HEK293 (cell line): ENCODE data around the gene ARHGAP24.
A peak's percentile ranks its signal among the peaks of the same experiment; 100 is the strongest.

ENCODE experiments used
- CTCF ChIA-PET: fragments of 350-600 bp; formaldehyde crosslinking; extraction: SDS; loops from one replicate; lab custom pipeline; 2021; ENCODE audit warnings: antibody characterized with exemption; lab: Yijun Ruan, JAX
- POLR2A ChIA-PET: fragments of 300-600 bp; formaldehyde crosslinking; extraction: SDS; loops from one replicate; lab custom pipeline; 2020; ENCODE audit warnings: antibody characterized with exemption, inconsistent platforms; lab: Yijun Ruan, JAX
- H3K27ac ChIP-seq: fragments of 200-500 bp; sonication (Bioruptor generic); 2 replicates; pipeline ENCODE4 v1.5.1; 2014; ENCODE audit warnings: low read depth, low read length, control low read depth, inconsistent platforms; ENCODE audit errors: extremely low read depth
- H3K36me3 ChIP-seq, 2 experiments: fragments of 200-500 bp in 1 of 2; sonication (Bioruptor generic) in 1 of 2; 1 replicate in 1 of 2; 2 replicates in 1 of 2; pipeline ENCODE4 v1.5.1; 2014 to 2017; ENCODE audit warnings: inconsistent platforms in 2 of 2, low read length in 2 of 2; ENCODE audit not compliant: control insufficient read depth in 2 of 2, insufficient read depth in 1 of 2
- H3K4me1 ChIP-seq: fragments of 200-500 bp; sonication (Bioruptor generic); 2 replicates; pipeline ENCODE4 v1.5.1; 2014; ENCODE audit warnings: mild to moderate bottlenecking, low read length, inconsistent platforms; ENCODE audit not compliant: control insufficient read depth, insufficient read depth
- H3K4me3 ChIP-seq: 2 replicates; pipeline ENCODE4 v1.5.1; 2011; ENCODE audit warnings: low read depth, mild to moderate bottlenecking, control low read depth, low read length, moderate library complexity
- H3K9me3 ChIP-seq: fragments of 200-500 bp; sonication (Bioruptor generic); 2 replicates; pipeline ENCODE4 v1.5.1; 2014; ENCODE audit warnings: low read depth, low read length, inconsistent platforms; ENCODE audit not compliant: control insufficient read depth, insufficient read depth
- IKZF3 ChIP-seq: fragments of 450-650 bp; IDR thresholded peaks from 2 replicates; pipeline ENCODE4 v1.5.0; 2018; ENCODE audit warnings: missing biosample characterization, mild to moderate bottlenecking, missing genetic modification characterization, moderate library complexity
- PBX3 ChIP-seq: sonication (generic); formaldehyde crosslinking; IDR thresholded peaks from 2 replicates; pipeline ENCODE4 v1.8.1; 2022; ENCODE audit warnings: mild to moderate bottlenecking, moderate library complexity, missing genetic modification reagents
- SCRT1 ChIP-seq: fragments of 450-650 bp; formaldehyde crosslinking; IDR thresholded peaks from 2 replicates; pipeline ENCODE4 v1.5.1; 2016; ENCODE audit warnings: missing biosample characterization, missing genetic modification characterization, borderline replicate concordance
- SCRT2 ChIP-seq: fragments of 450-650 bp; formaldehyde crosslinking; IDR thresholded peaks from 2 replicates; pipeline ENCODE4 v1.5.1; 2016; ENCODE audit warnings: missing biosample characterization, missing genetic modification characterization
- ZBTB11 ChIP-seq: fragments of 450-650 bp; formaldehyde crosslinking; conservative IDR thresholded peaks from 2 replicates; pipeline ENCODE4 v1.5.1; 2016; ENCODE audit warnings: low read depth, missing biosample characterization, missing genetic modification characterization
- ZBTB44 ChIP-seq: fragments of 450-650 bp; IDR thresholded peaks from 2 replicates; pipeline ENCODE4 v1.5.1; 2018; ENCODE audit warnings: missing biosample characterization, mild to moderate bottlenecking, missing genetic modification characterization
- ZFP3 ChIP-seq: fragments of 450-650 bp; formaldehyde crosslinking; IDR thresholded peaks from 2 replicates; pipeline ENCODE4 v1.5.1; 2016; ENCODE audit warnings: low read depth, missing biosample characterization, missing genetic modification characterization
- ZNF121 ChIP-seq: fragments of 450-650 bp; formaldehyde crosslinking; IDR thresholded peaks from 2 replicates; pipeline ENCODE4 v1.5.1; 2016; ENCODE audit warnings: missing biosample characterization, missing genetic modification characterization
- ZNF132 ChIP-seq: fragments of 450-650 bp; formaldehyde crosslinking; IDR thresholded peaks from 2 replicates; pipeline ENCODE4 v1.5.1; 2017; ENCODE audit warnings: missing biosample characterization, missing genetic modification characterization, borderline replicate concordance
- ZNF157 ChIP-seq: fragments of 450-650 bp; formaldehyde crosslinking; IDR thresholded peaks from 2 replicates; pipeline ENCODE4 v1.5.1; 2016; ENCODE audit warnings: missing biosample characterization, missing genetic modification characterization
- ZNF16 ChIP-seq: fragments of 450-650 bp; formaldehyde crosslinking; IDR thresholded peaks from 2 replicates; pipeline ENCODE4 v1.5.1; 2016; ENCODE audit warnings: low read depth, missing biosample characterization, missing genetic modification characterization
- ZNF214 ChIP-seq: fragments of 450-650 bp; formaldehyde crosslinking; IDR thresholded peaks from 2 replicates; pipeline ENCODE4 v1.5.1; 2017; ENCODE audit warnings: missing biosample characterization, mild to moderate bottlenecking, missing genetic modification characterization, borderline replicate concordance
- ZNF292 ChIP-seq: fragments of 450-650 bp; formaldehyde crosslinking; IDR thresholded peaks from 2 replicates; pipeline ENCODE4 v1.5.1; 2016; ENCODE audit warnings: low read depth, missing biosample characterization, missing genetic modification characterization, borderline replicate concordance
- ZNF341 ChIP-seq: fragments of 450-650 bp; formaldehyde crosslinking; IDR thresholded peaks from 2 replicates; pipeline ENCODE4; 2016; ENCODE audit warnings: low read depth, missing biosample characterization, missing genetic modification characterization
- ZNF394 ChIP-seq: fragments of 450-650 bp; formaldehyde crosslinking; IDR thresholded peaks from 2 replicates; pipeline ENCODE4 v1.5.1; 2016; ENCODE audit warnings: missing biosample characterization, missing genetic modification characterization, mild to moderate bottlenecking, moderate library complexity, borderline replicate concordance
- ZNF549 ChIP-seq: fragments of 450-650 bp; IDR thresholded peaks from 2 replicates; pipeline ENCODE4 v1.5.1; 2018; ENCODE audit warnings: missing biosample characterization, missing genetic modification characterization, mild to moderate bottlenecking, inconsistent platforms, moderate library complexity
- ZNF623 ChIP-seq: fragments of 450-650 bp; formaldehyde crosslinking; IDR thresholded peaks from 2 replicates; pipeline ENCODE4 v1.5.1; 2016; ENCODE audit warnings: missing biosample characterization, missing genetic modification characterization
- ZNF677 ChIP-seq: fragments of 450-650 bp; IDR thresholded peaks from 2 replicates; pipeline ENCODE4 v1.5.0; 2018; ENCODE audit warnings: missing biosample characterization, mild to moderate bottlenecking, missing genetic modification characterization, moderate library complexity
- ZNF830 ChIP-seq: fragments of 450-650 bp; IDR thresholded peaks from 2 replicates; pipeline ENCODE4 v1.5.0; 2018; ENCODE audit warnings: missing biosample characterization, missing genetic modification characterization, low read depth, mild to moderate bottlenecking, moderate library complexity

ARHGAP24 gene

GRCh38 chr4:85476381-85476780, 1.4 kb downstream of the ARHGAP24 start:
- H3K36me3 ChIP-seq, result no peaks in the 10 kb centered on the region
- H3K27ac ChIP-seq, result no peak overlapping the region
- no peak for TF ChIP-seq ZNF132
- no peak for TF ChIP-seq ZNF292 (tag by site-specific recombination)
- TF ChIP-seq ZNF549 (tag by site-specific recombination), result no peak
- ChIA-PET CTCF (no interaction called here), POLR2A (no interaction called here)
- H3K4me3 ChIP-seq, result no peak overlapping the region
- no peaks in the 10 kb centered on the region for H3K9me3 ChIP-seq
- H3K4me1 ChIP-seq, result 0 out of 2 replicates have a peak, but pooled peaks cover 2% of the 10 kb centered on the region

GRCh38 chr4:85477534-85477933, 2.6 kb downstream of the ARHGAP24 start:
- CTCF ChIA-PET, result interaction anchor here (0.7 kb wide), 1 partner anchor 37 kb away, joined by 3 read pairs; no protein-coding TSS in a partner anchor

GRCh38 chr4:85478576-85478975, 3.6 kb downstream of the ARHGAP24 start:
- ChIA-PET POLR2A (no interaction called here), CTCF (interaction anchor here (0.7 kb wide), 1 partner anchor 36 kb away, joined by 3 read pairs; no protein-coding TSS in a partner anchor)
- Histone ChIP-seq H3K4me3 (no peak overlapping the region), H3K9me3 (no peaks in the 10 kb centered on the region), H3K36me3 (no peaks in the 10 kb centered on the region), H3K27ac (no peak overlapping the region), H3K4me1 (0 out of 2 replicates have a peak, but pooled peaks cover 2% of the 10 kb centered on the region)
- TF ChIP-seq ZNF121 (tag by site-specific recombination) (no peak), ZNF394 (tag by site-specific recombination) (no peak), ZNF16 (no peak), ZNF677 (tag by site-specific recombination) (no peak), ZNF214 (tag by site-specific recombination) (no peak), ZFP3 (tag by site-specific recombination) (no peak), ZBTB11 (no peak), ZNF623 (tag by site-specific recombination) (no peak), ZNF830 (no peak), ZNF341 (tag by site-specific recombination) (no peak), IKZF3 (tag by site-specific recombination) (no peak), ZNF157 (tag by site-specific recombination) (no peak)

More at GRCh38 chr4:85477534-85477933, 2.6 kb downstream of the ARHGAP24 start:
- TF ChIP-seq SCRT2 (tag by site-specific recombination), result peak; percentile 89
- TF ChIP-seq SCRT1 (tag by site-specific recombination), result 0 out of 2 replicates have a peak, but pooled peaks have one; percentile 45
- no peak for TF ChIP-seq PBX3 (CRISPR knock-in tag)
- no peak for TF ChIP-seq ZBTB44
- TF ChIP-seq, all 188 proteins: peak for 2
- no peaks in the 10 kb centered on the region for H3K9me3 ChIP-seq
- H3K36me3 ChIP-seq, result no peaks in the 10 kb centered on the region
- H3K4me3 ChIP-seq, result no peak overlapping the region
- H3K27ac ChIP-seq, result no peak overlapping the region
- POLR2A ChIA-PET, result no interaction called here
- H3K4me1 ChIP-seq, result 0 out of 2 replicates have a peak, but pooled peaks cover 2% of the 10 kb centered on the region
